Duodenal mucosa (tissue), 2 donors: Measurements from ENCODE around the gene NAV2.

Experiments
- H3K27ac ChIP-seq: one replicate; pipeline ENCODE4 v1.7.0; 2013; ENCODE audit warnings: low read depth, low read length
- H3K27me3 ChIP-seq, 2 donors: one replicate each; pipeline ENCODE4 v1.7.0; 2013; ENCODE audit warnings: low read length in 2 of 2, control low read depth in 1 of 2; ENCODE audit not compliant: insufficient read depth in 2 of 2, control insufficient read depth in 1 of 2
- H3K36me3 ChIP-seq, 2 donors: one replicate each; pipeline ENCODE4 v1.7.0; 2013; ENCODE audit warnings: low read length in 2 of 2, control low read depth in 1 of 2; ENCODE audit not compliant: insufficient read depth in 2 of 2, control insufficient read depth in 1 of 2
- H3K4me1 ChIP-seq, 2 donors: one replicate each; pipeline ENCODE4 v1.7.0; 2013; ENCODE audit warnings: low read length in 2 of 2, control low read depth in 1 of 2; ENCODE audit not compliant: insufficient read depth in 2 of 2, control insufficient read depth in 1 of 2
- H3K4me3 ChIP-seq, 2 donors: one replicate each; pipeline ENCODE4 v1.7.0; 2013; ENCODE audit warnings: low read length in 2 of 2, low read depth in 1 of 2
- H3K9ac ChIP-seq, 2 donors: one replicate each; pipeline ENCODE4 v1.7.0; 2013; ENCODE audit warnings: low read length in 2 of 2, low read depth in 1 of 2
- H3K9me3 ChIP-seq, 2 donors: one replicate each; pipeline ENCODE4 v1.7.0; 2013; ENCODE audit warnings: low read length in 2 of 2, control low read depth in 1 of 2; ENCODE audit not compliant: control insufficient read depth in 1 of 2

NAV2 gene

DNA sequence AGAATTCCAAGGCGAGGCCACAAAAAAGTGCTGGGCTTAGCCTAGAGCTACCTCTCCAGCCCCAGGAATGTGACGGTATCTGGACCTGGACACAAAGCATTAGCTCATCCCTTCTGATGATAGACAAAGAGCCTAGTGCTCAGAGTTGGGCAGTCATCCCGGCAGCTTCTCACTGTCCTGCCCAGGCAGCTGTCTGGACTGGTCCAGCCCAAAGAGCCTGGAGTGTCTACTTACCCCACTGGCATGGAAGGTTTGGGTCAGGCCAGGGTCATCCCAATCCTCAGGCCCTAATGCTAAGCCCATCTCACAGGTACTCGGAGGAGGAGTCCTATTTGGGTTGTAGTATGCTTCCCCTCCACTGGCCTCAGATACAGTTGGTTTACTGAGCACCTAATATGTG lies 31.0 kb downstream of the NAV2 start:
- H3K9ac ChIP-seq: no peak overlapping the region
- no peaks in the 10 kb centered on the region for H3K9me3 ChIP-seq
- H3K36me3 ChIP-seq: no peaks in the 10 kb centered on the region
- no peaks in the 10 kb centered on the region for H3K4me1 ChIP-seq
- H3K27me3 ChIP-seq: no peaks in the 10 kb centered on the region
- H3K27ac ChIP-seq: no peak overlapping the region
- no peak overlapping the region for H3K4me3 ChIP-seq

DNA sequence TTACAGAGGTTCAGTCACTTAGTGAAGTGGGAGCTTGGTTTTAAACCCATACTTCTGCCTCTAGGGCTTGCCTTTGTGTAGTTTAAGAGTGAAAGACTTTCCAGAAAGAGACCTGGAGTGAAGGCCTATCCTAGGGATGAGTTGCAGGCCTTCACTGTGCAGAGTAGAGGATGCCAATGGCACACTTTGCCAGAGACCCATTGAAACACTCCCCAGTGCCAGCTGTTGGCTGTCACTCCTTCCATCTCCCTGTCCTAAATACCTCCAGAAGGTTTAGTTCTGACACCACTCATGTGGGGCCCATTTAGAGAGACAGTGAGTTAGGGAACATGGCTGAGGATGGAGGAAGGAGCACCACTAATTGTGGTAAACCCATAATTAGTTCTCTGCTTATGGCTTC lies 31.5 kb downstream of the NAV2 start:
- Histone ChIP-seq H3K36me3 (no peaks in the 10 kb centered on the region), H3K9ac (no peak overlapping the region), H3K27me3 (no peaks in the 10 kb centered on the region), H3K27ac (no peak overlapping the region), H3K4me1 (no peaks in the 10 kb centered on the region), H3K4me3 (no peak overlapping the region), H3K9me3 (no peaks in the 10 kb centered on the region)

DNA sequence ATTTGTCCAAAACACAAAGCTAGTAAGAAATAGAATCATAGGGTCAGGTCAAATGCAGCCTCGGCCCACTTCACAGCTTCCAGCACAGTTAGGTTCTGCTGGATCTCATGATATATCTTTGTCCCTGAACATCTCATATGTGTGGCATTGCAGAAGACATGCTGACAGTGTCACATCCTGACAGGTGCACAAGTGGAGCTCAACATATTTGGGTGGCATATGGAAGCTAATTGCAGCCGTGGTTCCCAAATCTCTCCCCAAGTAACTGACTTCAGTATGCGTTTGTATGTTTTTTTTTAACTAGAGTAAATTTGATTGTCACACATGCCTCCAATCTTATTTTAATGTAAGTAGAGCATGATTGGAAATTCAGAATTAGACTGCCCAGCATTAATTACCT lies 33.4 kb downstream of the NAV2 start:
- Histone ChIP-seq H3K27ac (no peak overlapping the region), H3K4me1 (no peaks in the 10 kb centered on the region), H3K4me3 (no peak overlapping the region), H3K9ac (no peak overlapping the region), H3K36me3 (no peaks in the 10 kb centered on the region), H3K27me3 (no peaks in the 10 kb centered on the region), H3K9me3 (no peaks in the 10 kb centered on the region)

DNA sequence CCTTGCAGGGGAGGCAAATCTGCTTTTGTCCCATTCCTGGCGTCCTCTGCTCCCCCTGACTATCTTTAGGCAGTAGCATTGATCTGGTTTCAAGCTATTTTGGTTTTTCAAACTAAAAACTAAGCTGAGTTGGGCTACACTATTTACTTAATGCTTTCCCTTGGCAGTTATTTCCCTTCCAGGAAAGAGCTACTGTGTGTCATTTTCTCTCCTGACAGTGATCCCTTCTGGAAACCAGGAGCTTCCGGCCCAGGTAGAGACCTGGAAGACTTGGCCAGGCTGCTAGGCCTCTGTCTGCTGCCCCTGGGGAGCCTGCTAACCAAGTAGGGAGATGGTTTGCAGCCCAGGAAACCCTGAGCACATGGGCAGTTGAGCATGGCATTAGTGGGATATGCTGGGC lies 35.0 kb downstream of the NAV2 start:
- H3K9ac ChIP-seq: no peak overlapping the region
- no peak overlapping the region for H3K4me3 ChIP-seq
- H3K4me1 ChIP-seq: no peaks in the 10 kb centered on the region
- H3K36me3 ChIP-seq: no peaks in the 10 kb centered on the region
- H3K27me3 ChIP-seq: no peaks in the 10 kb centered on the region
- no peaks in the 10 kb centered on the region for H3K9me3 ChIP-seq
- H3K27ac ChIP-seq: no peak overlapping the region

DNA sequence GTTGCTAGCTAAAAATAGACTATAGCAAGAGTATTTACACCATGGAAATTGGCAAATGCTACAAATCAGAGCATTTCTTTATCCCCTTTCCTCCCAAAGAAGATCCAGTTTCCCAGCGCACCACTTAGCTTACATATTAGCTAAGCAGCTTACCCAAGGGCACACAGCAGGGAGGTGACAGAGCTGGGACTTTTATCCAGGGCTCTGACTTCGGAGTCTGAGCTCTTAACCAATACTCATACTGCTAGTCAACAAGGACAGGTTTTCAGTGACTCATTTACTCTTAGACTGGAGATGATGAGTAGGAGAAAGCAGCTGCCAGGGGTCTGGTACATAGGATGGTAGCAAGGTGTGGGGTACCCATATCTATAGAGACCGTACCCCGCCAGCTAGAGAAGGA lies 38.4 kb downstream of the NAV2 start:
- Histone ChIP-seq H3K4me1 (no peaks in the 10 kb centered on the region), H3K36me3 (no peaks in the 10 kb centered on the region), H3K27ac (no peak overlapping the region), H3K9me3 (no peaks in the 10 kb centered on the region), H3K27me3 (no peaks in the 10 kb centered on the region), H3K9ac (no peak overlapping the region), H3K4me3 (no peak overlapping the region)

DNA sequence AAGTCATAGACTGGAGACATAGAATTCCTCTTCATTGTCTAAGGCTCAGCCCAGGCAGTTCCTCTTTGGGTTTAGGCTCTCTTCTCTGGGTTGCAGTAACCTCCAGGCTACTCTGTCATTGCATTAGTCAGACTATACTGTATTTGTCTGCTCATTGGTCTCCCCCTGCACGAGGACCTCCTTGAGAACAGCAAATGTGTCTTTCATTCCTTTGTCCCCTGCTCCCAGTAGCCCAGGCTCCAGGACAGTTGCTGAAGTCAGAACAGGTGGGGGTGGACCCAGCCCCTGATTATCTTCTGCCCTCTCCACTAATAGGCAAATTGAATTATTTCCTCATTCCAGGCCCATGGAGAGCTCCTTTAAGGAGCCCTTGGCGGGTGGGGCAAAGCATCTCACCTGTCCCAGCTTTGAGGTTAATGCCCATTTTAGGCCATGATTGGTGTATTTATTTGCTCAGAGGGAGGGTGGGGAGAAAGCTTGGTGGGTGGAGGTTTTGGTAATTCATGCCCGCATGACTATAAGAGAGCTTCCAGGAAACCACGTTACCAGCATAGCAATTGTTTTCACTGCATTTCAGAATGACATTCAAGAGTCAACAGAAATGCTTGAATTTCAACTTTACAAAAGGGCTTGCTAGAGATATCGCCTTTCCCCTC lies 40.9 kb downstream of the NAV2 start:
- Histone ChIP-seq H3K9ac (no peak overlapping the region), H3K4me3 (no peak overlapping the region), H3K4me1 (no peaks in the 10 kb centered on the region), H3K36me3 (no peaks in the 10 kb centered on the region), H3K9me3 (no peaks in the 10 kb centered on the region), H3K27ac (no peak overlapping the region), H3K27me3 (no peaks in the 10 kb centered on the region)

DNA sequence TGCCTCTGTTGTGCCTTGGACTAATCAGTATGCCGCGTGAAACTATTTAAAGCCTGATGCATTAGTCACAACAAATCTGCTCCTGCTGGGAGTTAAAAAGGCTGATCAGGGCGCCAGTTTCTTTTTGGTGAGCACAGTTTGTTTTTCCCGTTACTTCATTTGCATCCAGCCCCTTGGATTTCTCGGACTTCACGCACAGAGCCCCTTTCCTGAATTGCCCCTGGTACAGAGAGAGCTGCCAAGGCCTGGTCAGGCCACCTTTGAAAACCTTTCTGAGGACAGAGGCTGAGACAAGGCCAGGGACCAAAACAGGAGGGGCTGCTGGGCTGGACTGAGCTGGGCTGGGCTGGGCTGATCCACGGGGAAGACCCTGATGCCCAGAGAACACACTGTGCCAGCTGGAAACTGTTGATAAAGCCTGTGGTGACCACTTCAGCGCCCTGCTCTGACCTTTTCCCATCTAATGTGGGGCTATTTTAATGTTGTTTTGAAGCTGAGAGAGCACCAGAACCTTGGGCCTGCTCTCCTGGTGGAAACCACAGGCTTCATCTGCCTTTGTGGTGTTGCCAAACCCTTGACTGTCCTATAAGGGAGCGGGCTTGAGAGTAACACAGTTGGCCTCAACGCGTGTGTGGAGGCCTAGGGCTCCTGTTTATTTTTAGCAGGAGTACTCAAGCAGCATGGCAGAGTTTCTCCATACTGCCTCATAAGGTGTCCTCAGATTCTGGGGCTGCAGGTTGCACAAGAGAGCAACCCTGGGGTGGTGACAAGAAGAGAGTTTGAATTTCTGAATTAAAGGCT lies 44.2 kb downstream of the NAV2 start:
- H3K27me3 ChIP-seq: no peaks in the 10 kb centered on the region
- H3K4me1 ChIP-seq: no peaks in the 10 kb centered on the region
- no peak overlapping the region for H3K4me3 ChIP-seq
- H3K9me3 ChIP-seq: no peaks in the 10 kb centered on the region
- no peaks in the 10 kb centered on the region for H3K36me3 ChIP-seq
- no peak overlapping the region for H3K27ac ChIP-seq
- H3K9ac ChIP-seq: no peak overlapping the region

DNA sequence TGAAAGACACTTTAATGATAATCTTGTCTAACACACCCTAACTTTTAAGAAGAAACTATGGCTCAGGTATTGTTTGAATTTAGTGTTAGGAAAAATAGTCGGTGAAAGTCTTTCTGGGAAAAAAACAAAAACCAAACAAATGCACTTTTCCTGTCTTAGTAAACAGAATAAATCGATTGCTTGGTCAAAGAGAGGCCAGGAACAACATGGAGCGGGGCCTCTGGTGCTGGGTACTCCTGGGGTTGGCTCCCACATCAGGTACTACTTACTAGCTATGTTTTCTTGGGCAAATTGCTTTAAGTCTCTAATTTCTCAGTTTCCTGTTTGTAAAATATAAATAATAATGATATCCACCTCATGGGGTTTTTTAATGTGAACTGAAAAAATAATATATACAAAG lies 46.8 kb downstream of the NAV2 start:
- H3K9ac ChIP-seq: no peak overlapping the region
- H3K9me3 ChIP-seq: no peaks in the 10 kb centered on the region
- no peaks in the 10 kb centered on the region for H3K27me3 ChIP-seq
- no peak overlapping the region for H3K27ac ChIP-seq
- no peaks in the 10 kb centered on the region for H3K36me3 ChIP-seq
- H3K4me1 ChIP-seq: no peaks in the 10 kb centered on the region
- H3K4me3 ChIP-seq: no peak overlapping the region

DNA sequence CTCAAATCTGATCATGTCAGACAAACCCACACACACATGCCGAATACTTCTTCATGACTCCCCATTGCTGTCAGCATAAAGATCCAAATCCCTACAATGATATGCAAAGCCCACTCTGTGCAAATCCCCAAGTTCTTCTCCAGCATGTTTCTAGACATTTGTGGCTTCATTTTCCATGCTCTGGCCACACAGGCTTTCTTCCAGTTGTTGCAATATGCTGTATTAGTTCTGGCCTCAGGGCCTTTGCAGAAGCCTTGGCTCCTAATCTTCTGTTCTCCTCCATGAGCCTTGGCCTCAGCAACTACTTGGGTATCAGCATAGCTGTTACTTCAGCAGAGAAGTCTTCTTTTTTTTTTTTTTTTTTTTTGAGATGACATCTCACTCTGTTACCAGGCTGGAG lies 49.6 kb downstream of the NAV2 start:
- no peaks in the 10 kb centered on the region for H3K4me1 ChIP-seq
- H3K27ac ChIP-seq: no peak overlapping the region
- H3K27me3 ChIP-seq: no peaks in the 10 kb centered on the region

DNA sequence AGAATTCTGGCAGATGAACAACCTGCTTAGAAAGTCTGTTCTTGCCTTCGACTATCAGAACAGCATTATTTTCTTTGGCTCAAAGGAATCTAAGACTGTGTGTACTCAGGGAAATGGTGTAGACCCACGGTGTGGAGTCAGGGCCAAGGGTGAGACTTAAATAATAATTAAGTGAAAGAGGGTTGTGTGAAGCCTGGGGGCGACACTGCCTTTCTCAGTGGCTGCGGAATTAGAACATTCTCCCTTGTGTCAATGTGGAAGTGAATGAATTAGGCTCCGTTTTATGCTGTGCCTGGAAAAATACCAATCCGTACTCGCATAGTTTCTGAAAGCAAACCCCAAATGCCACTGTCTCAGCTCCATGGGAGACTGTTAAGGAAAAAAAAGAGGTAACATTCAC lies 50.7 kb downstream of the NAV2 start:
- no peak overlapping the region for H3K27ac ChIP-seq
- H3K36me3 ChIP-seq: no peaks in the 10 kb centered on the region
- no peaks in the 10 kb centered on the region for H3K27me3 ChIP-seq
- H3K9me3 ChIP-seq: no peaks in the 10 kb centered on the region
- H3K4me3 ChIP-seq: no peak overlapping the region
- no peak overlapping the region for H3K9ac ChIP-seq
- H3K4me1 ChIP-seq: no peaks in the 10 kb centered on the region

More for the DNA sequence above, 49.6 kb downstream of the NAV2 start:
- no peaks in the 10 kb centered on the region for H3K36me3 ChIP-seq
- no peak overlapping the region for H3K4me3 ChIP-seq
- H3K9ac ChIP-seq: no peak overlapping the region
- no peaks in the 10 kb centered on the region for H3K9me3 ChIP-seq
